GM23338 (cell line): Measurements from ENCODE around the gene FNIP2. TPM values are rescaled to one million over a fixed set of nuclear protein-coding genes. Genes with fewer than 3 reads are reported as not detected.

ENCODE experiments used
- ATAC-seq: fragments of 200-7000 bp; cut with Tn5 transposase; 3 replicates; pipeline ENCODE4 v1.9.1; 2020
- DNase-seq: peaks from one replicate; pipeline ENCODE4 v3.0.0-alpha.2; 2015; ENCODE audit warnings: low spot score
- H2AFZ ChIP-seq: fragments of 200-600 bp; sonication (generic); 2 replicates; pipeline ENCODE4 v1.8.0; 2016; ENCODE audit warnings: antibody characterized with exemption, mild to moderate bottlenecking, moderate library complexity
- H3F3A ChIP-seq: fragments of 200-600 bp; sonication (generic); replicated peaks from 2 replicates; pipeline ENCODE4 v1.8.0; 2017; ENCODE audit warnings: antibody characterized with exemption, mixed run types, low read depth
- H3K27ac ChIP-seq: fragments of 200-600 bp; sonication (generic); 2 replicates; pipeline ENCODE4 v1.6.1; 2016; ENCODE audit warnings: low read depth
- H3K27me3 ChIP-seq: fragments of 200-600 bp; sonication (generic); 2 replicates; pipeline ENCODE4 v1.8.0; 2016; ENCODE audit warnings: mild to moderate bottlenecking, mixed run types, moderate library complexity; ENCODE audit not compliant: insufficient read depth
- H3K36me3 ChIP-seq: fragments of 200-600 bp; sonication (generic); 2 replicates; pipeline ENCODE4 v1.8.0; 2016; ENCODE audit warnings: mild to moderate bottlenecking; ENCODE audit not compliant: insufficient read depth
- H3K4me1 ChIP-seq: fragments of 200-600 bp; sonication (generic); 2 replicates; pipeline ENCODE4 v1.8.0; 2016; ENCODE audit warnings: mild to moderate bottlenecking, moderate library complexity; ENCODE audit not compliant: insufficient read depth
- H3K4me2 ChIP-seq: fragments of 200-600 bp; sonication (generic); 2 replicates; pipeline ENCODE4 v1.7.1; 2017; ENCODE audit warnings: mixed run types
- H3K4me3 ChIP-seq: fragments of 200-600 bp; sonication (generic); 2 replicates; pipeline ENCODE4 v1.6.1; 2016; ENCODE audit warnings: mixed run types
- H3K79me2 ChIP-seq: fragments of 200-600 bp; sonication (generic); replicated peaks from 2 replicates; pipeline ENCODE4 v1.8.0; 2017; ENCODE audit warnings: mild to moderate bottlenecking; ENCODE audit not compliant: insufficient read depth
- H3K9me2 ChIP-seq: fragments of 200-600 bp; sonication (generic); 2 replicates; pipeline ENCODE4 v1.8.0; 2017; ENCODE audit not compliant: insufficient read depth
- H4K20me1 ChIP-seq: fragments of 200-600 bp; sonication (generic); replicated peaks from 2 replicates; pipeline ENCODE4 v1.8.0; 2017; ENCODE audit warnings: mild to moderate bottlenecking; ENCODE audit not compliant: insufficient read depth
- H3K27ac Mint-ChIP-seq: 2 replicates; pipeline ENCODE4 v1.8.0; 2020; ENCODE audit warnings: inconsistent platforms, mild to moderate bottlenecking, moderate library complexity, mixed read lengths
- H3K27me3 Mint-ChIP-seq: 3 replicates; pipeline ENCODE4 v1.8.0; 2022; ENCODE audit warnings: low read depth, mild to moderate bottlenecking, moderate library complexity, mixed read lengths, inconsistent platforms; ENCODE audit not compliant: insufficient read depth, poor library complexity
- H3K36me3 Mint-ChIP-seq: 3 replicates; pipeline ENCODE4 v1.8.0; 2021; ENCODE audit warnings: low read depth, mild to moderate bottlenecking, inconsistent platforms, moderate library complexity, mixed read lengths
- H3K4me1 Mint-ChIP-seq: 3 replicates; pipeline ENCODE4 v1.8.0; 2020; ENCODE audit warnings: mild to moderate bottlenecking, inconsistent platforms, mixed read lengths
- H3K4me3 Mint-ChIP-seq: 3 replicates; pipeline ENCODE4 v1.8.0; 2021; ENCODE audit warnings: moderate library complexity, mild to moderate bottlenecking, inconsistent platforms, mixed read lengths
- H3K9me3 Mint-ChIP-seq: 3 replicates; pipeline ENCODE4 v1.8.0; 2020; ENCODE audit warnings: moderate library complexity, mild to moderate bottlenecking, inconsistent platforms, mixed read lengths
- CREB1 ChIP-seq: fragments of 250-450 bp; sonication (Bioruptor Pico); IDR thresholded peaks from 2 replicates; pipeline ENCODE4 v1.5.0; 2020; ENCODE audit warnings: low read depth, mild to moderate bottlenecking, moderate library complexity
- EZH2phosphoT487 ChIP-seq: fragments of 200-600 bp; sonication (generic); IDR thresholded peaks from one replicate; pipeline ENCODE4 v1.8.1; 2018; ENCODE audit warnings: antibody characterized with exemption; ENCODE audit not compliant: unreplicated experiment
- JUNB ChIP-seq: IDR thresholded peaks from one replicate; pipeline ENCODE4 v1.6.1; 2016; ENCODE audit warnings: antibody characterized with exemption; ENCODE audit not compliant: unreplicated experiment
- NANOG ChIP-seq: IDR thresholded peaks from 2 replicates; pipeline ENCODE4 v1.6.1; 2016; ENCODE audit warnings: antibody characterized with exemption, borderline replicate concordance
- POLR2AphosphoS5 ChIP-seq: IDR thresholded peaks from 2 replicates; pipeline ENCODE4 v1.6.1; 2016; ENCODE audit warnings: antibody characterized with exemption, low read depth
- ZNF114 ChIP-seq: fragments of 250-450 bp; sonication (Bioruptor Pico); IDR thresholded peaks from 2 replicates; pipeline ENCODE4 v1.5.0; 2020; ENCODE audit warnings: mild to moderate bottlenecking, moderate library complexity
- polyA plus RNA-seq: library from polyadenylated mRNA; unstranded; fragments of >200 nt; fragmentation: Nextera tagmentation; extraction: Ambion mirVana; gene quantifications from 2 replicates; pipeline ENCODE4 v1.2.1, GENCODE V29; 2016
- total RNA-seq: library from RNA; depleted of rRNA; stranded (reverse); fragments of >200 nt; shearing (Covaris generic); gene quantifications from 2 replicates; pipeline ENCODE4 v1.2.3, GENCODE V29; 2014
- TF ChIP-seq, protein P1 (sequence below): IDR thresholded peaks from one replicate; pipeline ENCODE4 v1.6.1; 2018; ENCODE audit warnings: antibody characterized with exemption; ENCODE audit not compliant: unreplicated experiment
- TF ChIP-seq, protein P2 (sequence below), 2 experiments: fragments of 200-600 bp in 1 of 2; sonication (generic) in 1 of 2; conservative IDR thresholded peaks; 2 replicates each; pipeline versions ENCODE4 v1.5.1 to v1.6.1; 2016 to 2017; ENCODE audit warnings: antibody characterized with exemption in 2 of 2, low read depth in 2 of 2, mild to moderate bottlenecking in 2 of 2, moderate library complexity in 1 of 2
- TF ChIP-seq, protein P3 (sequence below): fragments of 250-450 bp; sonication (Bioruptor Pico); IDR thresholded peaks from 2 replicates; pipeline ENCODE4 v1.5.0; 2020; ENCODE audit warnings: mild to moderate bottlenecking, moderate library complexity

FNIP2 gene
- total and polyA plus RNA-seq, 2 experiments from 2014 or later, result 2.7 to 17.2 TPM

DNA sequence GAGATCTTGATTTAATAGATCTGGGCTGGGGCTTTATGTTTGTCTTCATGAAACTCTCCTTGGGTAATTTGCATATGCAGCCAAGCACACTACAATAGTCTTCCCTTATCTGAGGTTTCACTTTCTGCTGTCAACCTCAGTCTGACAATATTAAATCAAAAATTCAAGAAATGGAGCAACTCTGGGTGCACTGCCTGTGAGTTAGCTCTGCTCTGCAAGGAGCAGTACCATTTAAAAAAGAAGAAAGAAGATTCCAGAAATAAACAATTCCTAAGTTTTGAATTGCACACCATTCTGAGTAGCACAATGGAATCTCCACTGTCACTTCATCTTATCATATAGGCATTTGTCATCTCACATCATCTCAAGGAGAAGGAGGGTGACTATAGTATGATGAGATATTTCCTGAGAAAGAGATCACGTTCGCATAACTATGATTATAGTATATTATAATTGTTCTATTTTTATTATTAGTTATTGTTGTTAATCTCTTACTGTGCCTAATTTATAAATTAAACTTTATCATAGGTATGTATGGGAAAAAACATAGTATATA lies 9.4 kb downstream of the FNIP2 start (continued):
- TF ChIP-seq, protein P1, sequence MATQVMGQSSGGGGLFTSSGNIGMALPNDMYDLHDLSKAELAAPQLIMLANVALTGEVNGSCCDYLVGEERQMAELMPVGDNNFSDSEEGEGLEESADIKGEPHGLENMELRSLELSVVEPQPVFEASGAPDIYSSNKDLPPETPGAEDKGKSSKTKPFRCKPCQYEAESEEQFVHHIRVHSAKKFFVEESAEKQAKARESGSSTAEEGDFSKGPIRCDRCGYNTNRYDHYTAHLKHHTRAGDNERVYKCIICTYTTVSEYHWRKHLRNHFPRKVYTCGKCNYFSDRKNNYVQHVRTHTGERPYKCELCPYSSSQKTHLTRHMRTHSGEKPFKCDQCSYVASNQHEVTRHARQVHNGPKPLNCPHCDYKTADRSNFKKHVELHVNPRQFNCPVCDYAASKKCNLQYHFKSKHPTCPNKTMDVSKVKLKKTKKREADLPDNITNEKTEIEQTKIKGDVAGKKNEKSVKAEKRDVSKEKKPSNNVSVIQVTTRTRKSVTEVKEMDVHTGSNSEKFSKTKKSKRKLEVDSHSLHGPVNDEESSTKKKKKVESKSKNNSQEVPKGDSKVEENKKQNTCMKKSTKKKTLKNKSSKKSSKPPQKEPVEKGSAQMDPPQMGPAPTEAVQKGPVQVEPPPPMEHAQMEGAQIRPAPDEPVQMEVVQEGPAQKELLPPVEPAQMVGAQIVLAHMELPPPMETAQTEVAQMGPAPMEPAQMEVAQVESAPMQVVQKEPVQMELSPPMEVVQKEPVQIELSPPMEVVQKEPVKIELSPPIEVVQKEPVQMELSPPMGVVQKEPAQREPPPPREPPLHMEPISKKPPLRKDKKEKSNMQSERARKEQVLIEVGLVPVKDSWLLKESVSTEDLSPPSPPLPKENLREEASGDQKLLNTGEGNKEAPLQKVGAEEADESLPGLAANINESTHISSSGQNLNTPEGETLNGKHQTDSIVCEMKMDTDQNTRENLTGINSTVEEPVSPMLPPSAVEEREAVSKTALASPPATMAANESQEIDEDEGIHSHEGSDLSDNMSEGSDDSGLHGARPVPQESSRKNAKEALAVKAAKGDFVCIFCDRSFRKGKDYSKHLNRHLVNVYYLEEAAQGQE, result no peak
- no peak for TF ChIP-seq JUNB

DNA sequence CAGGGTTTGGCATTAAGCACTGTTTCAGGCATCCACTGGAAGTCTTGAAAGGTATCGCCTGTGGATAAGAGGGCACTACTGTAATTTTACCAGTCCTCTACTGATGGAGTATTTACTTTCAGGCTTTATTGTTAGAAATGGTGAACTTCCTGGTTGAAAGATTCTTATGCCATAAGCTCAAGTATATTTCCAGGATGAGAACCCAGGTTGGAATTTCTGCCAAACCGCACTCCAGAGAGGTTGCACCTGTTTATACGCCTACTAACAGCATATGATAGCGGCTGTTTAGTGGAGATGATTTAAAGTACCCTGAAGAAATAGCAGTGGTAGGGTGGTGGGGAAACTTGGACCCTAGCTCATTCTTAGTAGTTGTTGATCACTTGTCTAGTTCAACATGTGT lies 9.9 kb downstream of the FNIP2 start:
- Histone ChIP-seq H4K20me1 (0 out of 2 replicates have a peak, but pooled peaks cover 4% of the 10 kb centered on the region), H3K9me2 (no peaks in the 10 kb centered on the region), H2AFZ (no peak overlapping the region), H3K27ac (no peak overlapping the region), H3F3A (no peaks in the 10 kb centered on the region), H3K79me2 (peaks cover 80% of the 10 kb centered on the region), H3K36me3 (no peaks in the 10 kb centered on the region), H3K4me3 (no peak overlapping the region), H3K27me3 (no peaks in the 10 kb centered on the region), H3K4me1 (peaks cover 10% of the 10 kb centered on the region; the same call in 1 of the 2 replicates), H3K4me2 (no peak overlapping the region)
- TF ChIP-seq POLR2AphosphoS5 (no peak), EZH2phosphoT487 (no peak), CREB1 (CRISPR knock-in tag) (no peak), ZNF114 (CRISPR knock-in tag) (no peak), NANOG (no peak)
- TF ChIP-seq, protein P1, result no peak
- TF ChIP-seq, protein P2, sequence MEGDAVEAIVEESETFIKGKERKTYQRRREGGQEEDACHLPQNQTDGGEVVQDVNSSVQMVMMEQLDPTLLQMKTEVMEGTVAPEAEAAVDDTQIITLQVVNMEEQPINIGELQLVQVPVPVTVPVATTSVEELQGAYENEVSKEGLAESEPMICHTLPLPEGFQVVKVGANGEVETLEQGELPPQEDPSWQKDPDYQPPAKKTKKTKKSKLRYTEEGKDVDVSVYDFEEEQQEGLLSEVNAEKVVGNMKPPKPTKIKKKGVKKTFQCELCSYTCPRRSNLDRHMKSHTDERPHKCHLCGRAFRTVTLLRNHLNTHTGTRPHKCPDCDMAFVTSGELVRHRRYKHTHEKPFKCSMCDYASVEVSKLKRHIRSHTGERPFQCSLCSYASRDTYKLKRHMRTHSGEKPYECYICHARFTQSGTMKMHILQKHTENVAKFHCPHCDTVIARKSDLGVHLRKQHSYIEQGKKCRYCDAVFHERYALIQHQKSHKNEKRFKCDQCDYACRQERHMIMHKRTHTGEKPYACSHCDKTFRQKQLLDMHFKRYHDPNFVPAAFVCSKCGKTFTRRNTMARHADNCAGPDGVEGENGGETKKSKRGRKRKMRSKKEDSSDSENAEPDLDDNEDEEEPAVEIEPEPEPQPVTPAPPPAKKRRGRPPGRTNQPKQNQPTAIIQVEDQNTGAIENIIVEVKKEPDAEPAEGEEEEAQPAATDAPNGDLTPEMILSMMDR (conservative IDR thresholded peaks at IDR 0.05; ENCODE audit: low read depth in 2 of 2), result no peak
- TF ChIP-seq, protein P3, sequence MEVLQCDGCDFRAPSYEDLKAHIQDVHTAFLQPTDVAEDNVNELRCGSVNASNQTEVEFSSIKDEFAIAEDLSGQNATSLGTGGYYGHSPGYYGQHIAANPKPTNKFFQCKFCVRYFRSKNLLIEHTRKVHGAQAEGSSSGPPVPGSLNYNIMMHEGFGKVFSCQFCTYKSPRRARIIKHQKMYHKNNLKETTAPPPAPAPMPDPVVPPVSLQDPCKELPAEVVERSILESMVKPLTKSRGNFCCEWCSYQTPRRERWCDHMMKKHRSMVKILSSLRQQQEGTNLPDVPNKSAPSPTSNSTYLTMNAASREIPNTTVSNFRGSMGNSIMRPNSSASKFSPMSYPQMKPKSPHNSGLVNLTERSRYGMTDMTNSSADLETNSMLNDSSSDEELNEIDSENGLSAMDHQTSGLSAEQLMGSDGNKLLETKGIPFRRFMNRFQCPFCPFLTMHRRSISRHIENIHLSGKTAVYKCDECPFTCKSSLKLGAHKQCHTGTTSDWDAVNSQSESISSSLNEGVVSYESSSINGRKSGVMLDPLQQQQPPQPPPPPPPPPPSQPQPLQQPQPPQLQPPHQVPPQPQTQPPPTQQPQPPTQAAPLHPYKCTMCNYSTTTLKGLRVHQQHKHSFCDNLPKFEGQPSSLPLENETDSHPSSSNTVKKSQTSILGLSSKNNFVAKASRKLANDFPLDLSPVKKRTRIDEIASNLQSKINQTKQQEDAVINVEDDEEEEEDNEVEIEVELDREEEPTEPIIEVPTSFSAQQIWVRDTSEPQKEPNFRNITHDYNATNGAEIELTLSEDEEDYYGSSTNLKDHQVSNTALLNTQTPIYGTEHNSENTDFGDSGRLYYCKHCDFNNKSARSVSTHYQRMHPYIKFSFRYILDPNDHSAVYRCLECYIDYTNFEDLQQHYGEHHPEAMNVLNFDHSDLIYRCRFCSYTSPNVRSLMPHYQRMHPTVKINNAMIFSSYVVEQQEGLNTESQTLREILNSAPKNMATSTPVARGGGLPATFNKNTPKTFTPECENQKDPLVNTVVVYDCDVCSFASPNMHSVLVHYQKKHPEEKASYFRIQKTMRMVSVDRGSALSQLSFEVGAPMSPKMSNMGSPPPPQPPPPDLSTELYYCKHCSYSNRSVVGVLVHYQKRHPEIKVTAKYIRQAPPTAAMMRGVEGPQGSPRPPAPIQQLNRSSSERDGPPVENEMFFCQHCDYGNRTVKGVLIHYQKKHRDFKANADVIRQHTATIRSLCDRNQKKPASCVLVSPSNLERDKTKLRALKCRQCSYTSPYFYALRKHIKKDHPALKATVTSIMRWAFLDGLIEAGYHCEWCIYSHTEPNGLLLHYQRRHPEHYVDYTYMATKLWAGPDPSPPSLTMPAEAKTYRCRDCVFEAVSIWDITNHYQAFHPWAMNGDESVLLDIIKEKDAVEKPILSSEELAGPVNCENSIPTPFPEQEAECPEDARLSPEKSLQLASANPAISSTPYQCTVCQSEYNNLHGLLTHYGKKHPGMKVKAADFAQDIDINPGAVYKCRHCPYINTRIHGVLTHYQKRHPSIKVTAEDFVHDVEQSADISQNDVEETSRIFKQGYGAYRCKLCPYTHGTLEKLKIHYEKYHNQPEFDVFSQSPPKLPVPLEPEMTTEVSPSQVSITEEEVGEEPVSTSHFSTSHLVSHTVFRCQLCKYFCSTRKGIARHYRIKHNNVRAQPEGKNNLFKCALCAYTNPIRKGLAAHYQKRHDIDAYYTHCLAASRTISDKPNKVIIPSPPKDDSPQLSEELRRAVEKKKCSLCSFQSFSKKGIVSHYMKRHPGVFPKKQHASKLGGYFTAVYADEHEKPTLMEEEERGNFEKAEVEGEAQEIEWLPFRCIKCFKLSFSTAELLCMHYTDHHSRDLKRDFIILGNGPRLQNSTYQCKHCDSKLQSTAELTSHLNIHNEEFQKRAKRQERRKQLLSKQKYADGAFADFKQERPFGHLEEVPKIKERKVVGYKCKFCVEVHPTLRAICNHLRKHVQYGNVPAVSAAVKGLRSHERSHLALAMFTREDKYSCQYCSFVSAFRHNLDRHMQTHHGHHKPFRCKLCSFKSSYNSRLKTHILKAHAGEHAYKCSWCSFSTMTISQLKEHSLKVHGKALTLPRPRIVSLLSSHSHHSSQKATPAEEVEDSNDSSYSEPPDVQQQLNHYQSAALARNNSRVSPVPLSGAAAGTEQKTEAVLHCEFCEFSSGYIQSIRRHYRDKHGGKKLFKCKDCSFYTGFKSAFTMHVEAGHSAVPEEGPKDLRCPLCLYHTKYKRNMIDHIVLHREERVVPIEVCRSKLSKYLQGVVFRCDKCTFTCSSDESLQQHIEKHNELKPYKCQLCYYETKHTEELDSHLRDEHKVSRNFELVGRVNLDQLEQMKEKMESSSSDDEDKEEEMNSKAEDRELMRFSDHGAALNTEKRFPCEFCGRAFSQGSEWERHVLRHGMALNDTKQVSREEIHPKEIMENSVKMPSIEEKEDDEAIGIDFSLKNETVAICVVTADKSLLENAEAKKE (CRISPR knock-in tag), result no peak
- ATAC-seq (no peak), DNase-seq (no peak)
- Mint-ChIP-seq H3K4me3 (no peak overlapping the region), H3K27ac (no peak overlapping the region), H3K9me3 (no peaks in the 10 kb centered on the region), H3K36me3 (no peaks in the 10 kb centered on the region), H3K4me1 (peaks cover 45% of the 10 kb centered on the region), H3K27me3 (no peaks in the 10 kb centered on the region)
